Left hindlimb (tissue), 1 donor: ENCODE data around the gene CACFD1.

Experiments
- DNase-seq: peaks from one replicate; pipeline ENCODE4 v3.0.0-alpha.2; 2018

The CACFD1 gene

DNA sequence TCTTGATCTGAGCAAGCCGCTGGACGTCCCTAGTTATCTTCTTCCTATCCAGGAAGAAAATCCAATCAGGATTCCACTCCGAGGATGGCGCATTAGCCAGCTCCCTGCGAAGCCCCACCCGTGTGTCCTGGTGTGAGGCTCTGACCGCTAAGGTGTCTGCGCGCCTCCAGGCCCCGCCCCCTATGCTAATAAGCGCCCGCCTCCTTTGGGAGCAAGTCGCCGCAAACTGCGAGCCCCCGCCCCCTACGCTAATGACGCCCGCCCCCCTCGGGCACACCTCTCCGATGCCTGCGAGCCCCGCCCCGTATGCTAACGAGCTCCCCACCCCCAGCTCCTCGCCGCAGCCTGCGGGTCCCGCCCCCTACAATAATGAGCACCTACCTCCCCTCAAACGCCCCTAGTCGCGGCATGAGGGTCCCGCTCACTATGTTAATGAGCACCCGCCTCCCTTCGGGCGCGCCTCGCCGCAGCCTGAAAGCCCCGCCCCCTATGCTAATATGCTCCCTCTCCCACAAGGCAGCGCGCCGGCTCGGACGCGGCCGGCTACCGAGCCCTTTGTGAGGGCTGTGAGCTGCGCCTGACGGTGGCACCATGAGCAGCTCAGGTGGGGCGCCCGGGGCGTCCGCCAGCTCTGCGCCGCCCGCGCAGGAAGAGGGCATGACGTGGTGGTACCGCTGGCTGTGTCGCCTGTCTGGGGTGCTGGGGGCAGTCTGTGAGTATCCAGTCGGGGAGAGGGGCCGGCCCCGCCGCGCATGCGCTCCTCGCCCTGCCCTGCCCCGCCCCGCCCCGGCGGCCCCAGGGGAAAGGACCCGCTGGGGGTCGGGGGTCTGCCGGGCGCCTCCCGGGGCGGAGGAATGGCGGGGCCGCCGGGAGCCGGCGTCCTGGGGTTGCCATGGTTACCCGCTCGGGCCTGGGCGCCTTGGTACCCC lies at the start of gene CACFD1:
CACFD1 (plus strand) TSS at position 503 of the 929 bp plus-strand sequence; CDS start at position 592, 89 bp downstream.
- DNase-seq, result peak; percentile 96

DNA sequence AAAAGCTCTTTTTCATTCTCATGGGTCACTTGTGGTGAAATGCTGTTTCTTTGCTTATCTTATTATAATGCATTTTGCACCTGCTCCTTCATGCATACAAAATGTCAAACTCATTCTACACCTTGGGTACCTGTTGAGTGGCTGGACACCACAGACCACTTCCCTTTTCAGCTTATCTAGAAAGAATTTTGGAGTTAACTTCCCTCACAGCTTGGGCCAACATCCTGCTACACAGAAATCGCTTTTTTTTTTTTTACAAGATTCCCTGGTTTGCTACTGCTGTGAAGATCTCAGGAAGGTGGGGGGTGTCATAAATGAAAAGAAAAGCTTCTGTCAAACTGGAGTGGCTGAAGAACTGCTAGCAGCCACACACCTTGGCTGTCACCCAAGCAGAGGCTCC lies 44.6 kb upstream of the CACFD1 start:
- no peak for DNase-seq

DNA sequence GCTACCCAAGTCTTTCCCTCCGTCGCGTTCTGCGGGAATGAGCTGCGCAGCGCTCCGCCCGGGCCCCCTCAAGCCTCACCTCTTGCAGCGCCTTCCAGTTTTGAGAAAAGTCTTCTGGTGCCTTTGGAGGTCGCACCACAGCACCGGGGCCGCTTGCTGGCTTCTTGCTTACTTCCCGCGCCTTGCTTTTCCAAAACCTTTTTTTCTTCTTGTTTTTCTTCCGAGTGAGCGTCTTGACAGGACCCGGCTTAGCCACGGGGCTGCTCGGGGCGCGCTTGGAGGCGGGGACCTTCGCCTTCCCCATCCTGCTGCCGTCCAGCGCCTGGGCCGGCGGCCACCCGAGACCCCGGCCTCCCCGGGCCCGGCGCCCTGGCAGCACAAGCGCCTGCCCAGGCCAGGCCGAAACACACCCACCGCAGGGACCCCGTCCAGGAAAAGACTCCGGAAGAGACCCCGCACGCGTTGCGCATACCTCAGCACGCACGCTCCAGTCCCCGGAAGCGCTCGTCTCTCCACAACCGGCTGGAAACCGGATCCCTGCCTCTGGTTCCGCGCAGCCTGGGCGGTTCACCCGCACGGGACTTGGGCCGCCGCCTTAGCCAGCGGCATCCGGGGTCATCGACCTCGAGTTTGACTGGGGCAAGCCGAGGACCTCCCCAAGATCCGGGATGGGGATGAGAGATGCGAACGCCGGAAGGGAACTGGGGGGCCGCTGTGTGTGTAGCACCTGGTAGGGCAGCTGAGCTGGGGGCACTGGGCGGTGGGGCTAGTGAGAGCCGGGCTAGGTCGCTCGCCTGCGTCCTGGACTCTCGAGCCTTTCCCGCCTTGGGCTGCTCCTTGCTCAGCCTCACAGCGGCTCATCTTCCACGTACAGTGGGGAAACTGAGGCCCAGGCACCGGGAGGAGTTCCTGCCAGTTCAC lies 42.0 kb upstream of the CACFD1 start, which contains the start of gene REXO4:
REXO4 (minus strand) TSS at position 470 of the 921 bp plus-strand sequence; CDS start at position 304, 166 bp downstream.
- DNase-seq, result peak; percentile 92

DNA sequence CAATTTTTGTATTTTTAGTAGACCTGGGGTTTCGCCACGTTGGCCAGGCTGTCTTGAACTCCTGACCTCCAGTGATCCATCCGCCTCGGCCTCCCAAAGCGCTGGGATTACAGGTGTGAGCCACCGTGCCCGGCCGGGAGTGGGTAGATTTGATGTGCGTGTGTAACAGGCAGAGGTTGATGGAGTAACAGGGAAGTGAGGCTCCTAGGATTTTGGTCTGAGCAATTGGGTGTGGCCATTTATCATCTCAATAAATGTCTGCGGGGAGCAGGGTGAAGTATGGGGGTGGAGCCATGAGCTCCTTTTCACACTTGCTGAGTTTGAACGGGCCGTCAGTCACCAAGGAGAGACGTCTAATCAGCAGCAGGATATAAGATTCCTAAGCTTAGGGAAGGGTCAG lies 40.8 kb upstream of the CACFD1 start:
- DNase-seq, result no peak

DNA sequence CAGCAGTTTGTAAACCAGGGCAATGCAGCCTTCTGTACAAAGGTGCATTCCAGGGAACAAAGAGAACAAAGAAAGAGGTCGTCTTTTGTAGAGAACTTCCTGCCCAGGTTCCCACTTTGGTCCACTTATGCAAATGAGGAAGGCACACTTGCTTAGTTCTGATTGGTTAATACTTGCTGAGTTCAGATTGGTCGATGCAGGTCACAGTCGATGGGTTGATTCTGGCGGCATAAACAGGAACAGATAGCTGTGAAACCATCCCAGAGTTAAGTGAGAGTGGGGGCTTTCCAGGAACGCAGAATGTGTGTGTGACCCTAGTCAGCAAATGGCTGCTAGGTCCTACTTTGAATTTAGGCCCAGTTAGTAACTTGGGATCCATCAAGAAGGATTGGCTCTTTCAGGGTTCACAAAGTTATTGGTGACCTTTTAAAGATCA lies 39.4 kb upstream of the CACFD1 start:
- no peak for DNase-seq

GRCh38 chr9:133421615-133422542 lies 37.9 kb upstream of the CACFD1 start, which contains the start of gene ADAMTS13:
Gene ADAMTS13, plus strand, starts transcription at chr9:133422367. Its CDS starts 77 bp downstream, at chr9:133422444.
- no peak for DNase-seq

DNA sequence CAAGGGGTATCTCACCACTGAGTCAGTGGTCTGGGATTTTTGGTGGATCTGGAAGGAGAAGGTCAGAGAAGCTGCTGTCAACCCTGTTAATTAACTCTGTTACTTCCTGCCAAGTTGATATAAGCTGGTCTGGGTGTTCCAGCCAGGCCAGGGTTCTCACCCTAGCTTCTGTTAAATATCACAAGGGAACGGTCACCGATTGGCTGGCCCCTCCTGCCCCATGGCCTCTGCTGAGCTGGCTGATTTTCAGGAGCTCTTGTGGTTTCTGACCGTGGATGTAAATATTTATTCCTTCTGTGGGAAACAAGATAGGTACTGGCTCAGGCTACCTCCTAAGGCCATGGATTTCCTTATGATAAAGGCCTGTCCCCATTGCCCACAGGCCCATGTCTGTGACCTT lies 36.6 kb upstream of the CACFD1 start:
- no peak for DNase-seq

GRCh38 chr9:133424187-133424586 lies 35.6 kb upstream of the CACFD1 start:
- DNase-seq, result no peak

- no peak for DNase-seq
These were observed 34.6 kb upstream of the CACFD1 start for GRCh38 chr9:133425049-133425632.

DNA sequence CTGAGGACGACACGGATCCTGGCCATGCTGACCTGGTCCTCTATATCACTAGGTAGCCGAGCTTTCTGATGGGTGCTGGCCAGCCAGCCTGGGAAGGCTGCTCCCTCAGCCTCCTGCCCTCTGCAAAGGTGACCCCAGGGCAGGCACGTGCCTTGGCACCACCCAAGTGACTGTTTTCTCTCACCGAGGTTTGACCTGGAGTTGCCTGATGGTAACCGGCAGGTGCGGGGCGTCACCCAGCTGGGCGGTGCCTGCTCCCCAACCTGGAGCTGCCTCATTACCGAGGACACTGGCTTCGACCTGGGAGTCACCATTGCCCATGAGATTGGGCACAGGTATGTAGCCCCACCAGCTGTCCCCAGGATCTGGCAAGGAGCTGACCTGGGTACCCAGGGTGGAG lies 33.8 kb upstream of the CACFD1 start:
- no peak for DNase-seq

DNA sequence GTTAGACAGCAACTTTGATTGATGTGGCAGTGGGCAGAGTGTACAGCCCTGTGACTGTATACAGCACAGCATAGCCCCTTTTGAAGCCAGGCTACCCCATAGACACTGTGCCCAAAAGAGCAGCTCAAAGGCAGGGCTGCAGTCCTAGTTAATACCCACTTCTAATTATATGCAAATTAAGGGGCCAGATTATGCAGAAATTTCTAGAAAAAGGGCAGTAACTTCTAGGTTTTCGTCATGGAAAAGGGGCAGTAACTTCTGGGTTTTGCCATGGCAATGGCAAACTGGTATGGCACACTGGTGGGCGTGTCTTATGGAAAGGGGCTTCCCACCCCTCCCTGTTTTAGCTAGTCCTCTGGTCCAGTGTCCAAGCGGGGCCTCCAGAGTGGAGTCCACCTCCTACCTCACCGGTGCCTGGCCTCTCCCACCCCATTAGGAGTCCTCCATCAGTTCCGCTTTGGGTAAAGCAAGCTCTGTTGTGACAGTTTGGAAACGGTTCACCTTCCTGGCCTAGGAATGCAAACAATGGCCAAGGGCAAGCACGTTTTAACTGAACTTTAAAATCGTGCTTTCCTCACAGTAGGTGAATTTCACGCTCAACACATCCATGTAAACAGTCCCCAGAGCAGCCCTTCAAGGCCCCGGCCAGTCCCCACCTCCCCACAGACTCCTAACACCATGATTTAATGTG lies 32.0 kb upstream of the CACFD1 start:
- peak; percentile 17 for DNase-seq

DNA sequence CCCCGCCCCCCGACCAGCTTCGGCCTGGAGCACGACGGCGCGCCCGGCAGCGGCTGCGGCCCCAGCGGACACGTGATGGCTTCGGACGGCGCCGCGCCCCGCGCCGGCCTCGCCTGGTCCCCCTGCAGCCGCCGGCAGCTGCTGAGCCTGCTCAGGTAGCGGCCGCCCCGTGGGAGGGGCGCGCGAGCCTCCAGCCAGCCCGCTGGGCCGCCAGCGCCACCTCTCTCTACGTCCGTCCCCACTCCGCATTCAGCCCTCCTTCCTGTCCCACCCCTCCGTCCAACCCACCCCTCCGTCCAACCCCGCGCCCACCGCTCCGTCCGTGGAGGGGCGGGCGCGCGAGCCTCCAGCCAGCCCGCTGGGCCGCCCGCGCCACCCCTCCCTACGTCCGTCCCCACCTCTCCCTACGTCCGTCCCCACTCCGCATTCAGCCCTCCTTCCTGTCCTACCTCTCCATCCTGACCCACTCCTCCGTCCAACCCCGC lies 31.1 kb upstream of the CACFD1 start:
- DNase-seq, result peak; percentile 61

DNA sequence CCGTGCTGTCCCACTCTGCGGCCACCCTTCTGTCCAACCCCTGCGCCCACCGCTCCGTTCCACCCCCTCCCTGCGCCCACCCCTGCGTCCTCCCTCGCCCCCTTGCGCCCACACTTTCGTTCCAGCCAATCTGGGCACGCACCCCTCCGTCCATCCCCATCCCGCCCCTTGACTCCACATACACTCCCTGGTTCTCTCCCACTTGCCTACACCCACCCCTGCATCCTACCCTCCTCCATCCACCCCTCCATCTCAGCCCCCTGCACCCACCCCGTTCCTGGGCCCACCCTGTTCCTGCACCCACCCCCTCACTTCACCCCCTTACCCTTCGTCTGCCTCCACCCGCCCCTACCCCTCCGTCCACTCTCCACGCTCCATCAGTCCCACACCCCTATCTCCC lies 30.6 kb upstream of the CACFD1 start:
- no peak for DNase-seq

GRCh38 chr9:133429641-133430161 lies 30.1 kb upstream of the CACFD1 start:
- peak; percentile 62 for DNase-seq

DNA sequence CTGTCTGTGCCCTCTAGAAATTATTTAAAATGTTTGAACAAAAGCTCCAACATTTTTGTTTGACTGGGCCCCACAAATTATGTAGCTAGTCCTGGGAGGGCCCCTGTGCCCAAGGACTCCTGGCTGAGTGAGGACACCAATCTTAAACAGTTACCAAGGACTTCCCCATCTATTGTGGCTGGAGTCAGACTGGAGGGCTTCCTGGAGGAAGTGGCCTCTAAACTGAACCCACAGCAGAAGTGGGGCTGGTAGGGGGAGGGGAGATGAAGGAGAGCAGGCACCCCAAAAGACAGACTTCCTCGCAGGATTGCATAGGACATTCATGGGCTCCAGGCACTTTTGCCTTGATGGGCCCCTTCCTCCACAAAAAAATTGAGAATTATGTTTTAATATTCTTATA lies 29.5 kb upstream of the CACFD1 start:
- peak; percentile 2 for DNase-seq

- no peak for DNase-seq
These were observed 26.4 kb upstream of the CACFD1 start for GRCh38 chr9:133433351-133433843.

DNA sequence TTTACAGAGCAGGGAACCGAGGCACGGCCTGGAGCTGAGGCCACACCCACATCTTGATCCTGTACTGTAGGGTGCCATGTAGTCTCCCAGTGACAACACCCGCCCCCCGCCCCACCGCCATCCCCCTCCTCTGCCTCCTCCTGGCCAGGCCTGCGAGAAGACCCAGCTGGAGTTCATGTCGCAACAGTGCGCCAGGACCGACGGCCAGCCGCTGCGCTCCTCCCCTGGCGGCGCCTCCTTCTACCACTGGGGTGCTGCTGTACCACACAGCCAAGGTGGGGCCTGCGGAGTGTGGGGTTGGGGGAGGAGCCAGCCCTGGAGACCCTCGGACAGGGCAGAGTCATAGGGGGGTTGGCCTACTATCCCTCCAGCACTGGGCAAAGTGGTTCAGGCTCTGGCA lies 23.1 kb upstream of the CACFD1 start:
- no peak for DNase-seq

- DNase-seq, result no peak
These were observed 21.8 kb upstream of the CACFD1 start for GRCh38 chr9:133437753-133438531.

DNA sequence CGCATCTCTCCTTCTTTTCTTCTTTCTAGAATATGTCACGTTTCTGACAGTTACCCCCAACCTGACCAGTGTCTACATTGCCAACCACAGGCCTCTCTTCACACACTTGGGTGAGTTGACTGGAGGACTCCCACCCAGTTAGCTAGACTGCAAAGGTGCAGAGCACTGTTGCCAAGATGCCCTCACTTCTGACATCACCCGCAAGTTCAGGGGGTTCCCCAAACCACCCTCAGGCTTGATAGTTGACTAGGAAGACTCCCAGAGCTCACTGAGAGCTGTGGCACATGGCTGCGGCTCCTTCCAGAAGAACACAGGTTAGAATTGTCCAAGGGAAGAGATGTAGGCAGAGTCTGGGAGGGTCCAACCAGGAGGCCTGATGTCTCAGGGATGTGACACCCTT lies 20.4 kb upstream of the CACFD1 start:
- no peak for DNase-seq

DNA sequence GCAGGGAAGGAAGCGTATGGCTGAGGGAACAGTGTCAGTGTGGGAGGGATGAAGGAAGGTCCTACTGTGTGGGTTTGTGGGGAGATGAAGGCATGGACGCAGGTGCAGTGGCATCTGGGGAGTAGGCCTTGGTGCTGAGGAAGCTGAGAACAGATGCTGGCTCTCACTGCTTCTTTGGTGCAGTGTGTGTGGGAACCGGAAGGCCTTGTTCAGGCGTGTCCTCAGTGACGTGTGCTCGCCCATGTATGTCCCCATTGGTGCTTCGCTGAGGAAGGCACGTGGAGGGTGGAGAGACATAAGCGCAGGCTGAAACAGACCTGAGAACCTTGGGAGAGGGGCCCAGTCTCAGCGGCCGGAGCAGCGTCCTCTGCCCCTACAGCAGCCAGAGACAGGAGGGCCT lies 18.9 kb upstream of the CACFD1 start:
- no peak for DNase-seq
